GM18870 (cell line): ENCODE results near the gene MRPL24.

Experiments used
- ATAC-seq: cut with Tn5 transposase; IDR thresholded peaks from one replicate; pipeline ENCODE4 v1.9.1; 2021; ENCODE audit warnings: moderate library complexity; ENCODE audit not compliant: unreplicated experiment

The MRPL24 gene

GRCh38 chr1:156744786-156745419 lies 4.0 kb upstream of the MRPL24 start:
- no peak for ATAC-seq

DNA sequence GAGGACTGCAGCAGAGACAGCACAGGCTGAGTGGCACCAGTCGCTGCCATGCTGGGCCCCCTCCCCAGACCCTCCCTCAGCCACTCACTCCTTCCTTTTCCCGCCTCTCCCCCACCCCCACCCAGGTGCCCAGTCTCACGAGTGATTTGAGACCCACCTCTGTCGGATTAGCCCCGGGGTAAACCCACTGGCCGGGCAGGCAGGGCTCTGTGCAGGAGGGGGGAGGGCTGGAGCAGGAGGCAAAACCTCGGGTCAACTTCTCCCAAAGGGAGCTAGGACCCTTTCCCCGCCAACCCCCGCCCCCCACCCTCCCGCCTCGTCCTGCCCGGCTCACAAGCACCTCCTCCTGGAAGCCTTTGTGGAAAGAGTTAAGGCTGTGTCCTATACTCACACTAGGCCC lies 3.5 kb upstream of the MRPL24 start:
- no peak for ATAC-seq

DNA sequence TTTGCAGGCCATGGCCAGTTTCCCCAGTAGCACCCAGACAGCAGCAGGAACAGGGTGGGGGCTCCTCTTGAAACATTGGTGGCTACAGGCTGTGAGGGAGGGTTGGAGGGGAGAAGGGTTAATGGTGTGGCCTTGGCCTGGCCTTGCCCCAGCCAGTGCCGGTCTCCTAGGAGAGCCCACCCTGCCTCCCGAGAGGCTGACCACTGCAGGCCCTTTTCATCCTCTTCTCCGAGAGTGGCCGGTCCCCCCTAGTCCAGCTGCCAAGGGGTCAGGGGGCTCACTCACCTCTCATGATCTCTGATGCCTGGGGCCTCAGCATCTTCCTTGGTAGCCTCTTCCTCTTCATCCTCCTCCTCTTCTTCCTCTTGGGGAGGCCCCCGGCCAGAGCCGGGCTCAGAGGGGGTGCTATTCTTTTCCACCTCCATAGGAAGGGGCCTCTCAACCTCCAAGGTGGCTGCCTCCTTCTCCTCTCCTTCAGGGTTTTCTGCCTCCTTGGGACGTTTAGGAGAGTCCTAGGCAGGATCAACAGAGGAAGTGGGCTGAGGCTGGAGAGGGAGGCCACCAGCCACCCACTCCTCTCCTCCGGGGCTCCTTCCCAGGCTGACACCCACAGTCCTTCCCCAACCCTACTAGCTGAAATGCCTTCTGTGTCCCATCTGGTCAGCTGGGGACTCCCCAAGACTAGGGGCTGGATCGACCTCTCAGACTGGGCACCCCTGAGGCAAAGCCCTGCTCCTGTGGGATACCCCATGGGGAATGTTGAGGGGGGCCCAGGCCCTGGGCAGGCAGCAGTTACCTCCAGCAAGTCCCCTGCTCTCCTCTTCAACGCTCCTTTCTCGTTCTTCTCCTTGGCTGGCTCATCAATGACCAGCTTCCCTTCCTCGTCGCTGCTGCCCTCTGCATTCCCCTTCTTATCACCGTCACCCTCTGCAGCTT lies 2.7 kb upstream of the MRPL24 start:
- no peak for ATAC-seq

DNA sequence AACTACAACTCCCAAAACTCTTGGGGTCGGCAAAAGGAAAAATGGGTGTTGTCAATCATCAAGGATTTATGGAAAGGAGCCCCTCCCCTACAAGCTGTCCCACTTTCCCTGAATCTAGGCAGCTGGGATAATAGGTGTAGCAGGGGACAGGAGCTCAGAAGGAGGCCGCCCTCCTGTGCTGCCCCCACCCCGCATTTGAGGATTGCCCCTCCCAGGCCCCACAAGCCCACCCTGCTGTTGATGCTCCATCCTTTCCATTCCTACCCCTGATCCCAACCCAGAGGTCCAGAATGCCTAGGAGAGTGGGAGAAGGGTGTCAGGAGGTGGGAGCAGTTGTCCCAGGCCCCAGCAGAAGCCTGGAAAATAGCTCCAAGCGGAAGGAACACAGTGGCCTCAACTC lies 1.9 kb upstream of the MRPL24 start:
- ATAC-seq: no peak

- ATAC-seq: no peak
Observed at GRCh38 chr1:156742017-156742416, 1.1 kb upstream of the MRPL24 start.

GRCh38 chr1:156741481-156741983 lies 644 bp upstream of the MRPL24 start:
- ATAC-seq: no peak

DNA sequence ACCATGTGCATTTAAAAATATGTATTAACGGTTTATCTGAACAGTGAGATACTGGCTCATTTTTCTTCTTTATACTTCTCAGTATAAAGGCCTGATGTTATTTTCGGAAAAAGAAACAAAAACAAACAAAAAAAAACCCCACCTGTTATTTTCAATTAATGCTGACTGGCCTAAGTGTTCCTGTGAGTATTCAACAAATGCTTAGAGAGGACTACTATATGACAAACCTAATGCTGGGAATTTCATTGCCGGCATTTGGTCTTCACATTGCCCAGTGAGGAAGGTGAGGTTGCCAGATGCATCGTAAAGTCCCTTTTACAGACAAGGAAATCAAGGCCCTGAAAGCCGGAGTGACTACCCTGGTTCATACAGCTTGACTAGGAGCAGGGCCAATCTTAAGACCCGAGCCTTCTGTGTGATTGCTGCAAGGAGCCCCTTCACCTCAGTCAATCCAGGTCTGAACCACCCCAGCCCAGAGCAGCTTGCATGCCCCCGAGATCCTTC lies 599 bp downstream of the MRPL24 start:
- peak; percentile 1 for ATAC-seq

GRCh38 chr1:156738916-156739315 lies 2.0 kb downstream of the MRPL24 start:
- ATAC-seq: no peak

DNA sequence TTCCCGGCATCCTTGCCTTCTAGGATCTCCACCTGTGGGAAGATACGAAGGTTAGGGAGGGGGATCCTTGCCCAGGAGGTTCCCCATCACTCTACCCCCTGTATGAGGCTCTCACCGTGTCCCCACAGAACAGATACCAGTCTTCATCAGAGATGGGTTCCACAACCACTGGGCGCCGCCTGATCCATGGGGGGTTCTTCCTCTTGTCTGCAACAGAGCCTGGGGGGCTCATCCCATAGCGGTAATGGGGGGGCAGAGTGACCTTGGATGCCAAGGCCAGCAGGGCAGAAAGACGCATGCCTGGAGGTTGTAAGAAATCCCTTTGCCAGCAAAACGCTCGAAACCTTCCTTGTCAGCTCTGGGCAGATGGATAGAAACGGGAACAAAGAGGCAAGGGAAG lies 2.5 kb downstream of the MRPL24 start:
- ATAC-seq: no peak

- ATAC-seq: no peak
Observed at GRCh38 chr1:156733989-156734584, 6.8 kb downstream of the MRPL24 start.

- peak; percentile 79 for ATAC-seq
Observed at GRCh38 chr1:156728599-156729462, 12.1 kb downstream of the MRPL24 start, which contains the start of gene ISG20L2. Gene ISG20L2, minus strand, starts transcription at chr1:156728766. Its CDS starts 1,114 bp downstream, at chr1:156727652.

GRCh38 chr1:156727926-156728598 lies 12.8 kb downstream of the MRPL24 start, which contains the start of gene METTL25B:
Gene METTL25B, plus strand, starts transcription at chr1:156728469. Its CDS starts 636 bp downstream, at chr1:156729105.
- ATAC-seq: peak; percentile 30

- ATAC-seq: no peak
Observed at GRCh38 chr1:156727492-156727891, 13.4 kb downstream of the MRPL24 start.

DNA sequence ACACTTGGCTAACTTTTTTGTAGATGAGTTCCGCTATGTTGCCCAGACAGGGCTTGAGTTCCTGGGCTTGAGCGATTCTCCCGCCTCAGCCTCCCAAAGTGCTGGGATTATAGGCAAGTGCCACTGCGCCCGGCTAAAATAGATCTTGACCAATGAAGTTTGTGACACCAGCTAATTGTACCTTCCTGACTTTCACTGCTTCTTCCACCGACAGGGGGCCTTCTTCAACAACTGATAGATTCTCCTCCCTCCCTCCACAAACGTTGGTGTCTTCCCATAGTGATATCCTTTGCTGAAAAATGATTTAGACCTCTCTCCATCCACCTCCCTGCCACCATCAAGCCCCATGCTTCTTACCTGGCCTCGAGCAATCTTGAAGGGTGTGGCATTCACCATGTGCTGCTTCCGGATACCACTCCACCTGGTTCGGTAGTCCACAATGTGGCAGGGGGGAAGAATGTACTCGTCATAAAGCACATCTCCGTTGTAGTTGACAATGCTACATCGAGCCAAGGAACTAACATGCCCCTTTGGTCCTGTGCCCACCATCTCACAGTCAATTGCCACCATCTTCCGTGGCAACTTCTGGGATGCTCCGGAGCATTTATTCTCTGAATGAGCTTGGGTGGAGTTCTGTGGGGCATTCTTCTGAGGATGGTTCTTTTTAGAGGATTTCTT lies 14.2 kb downstream of the MRPL24 start:
- no peak for ATAC-seq

GRCh38 chr1:156725683-156726280 lies 15.1 kb downstream of the MRPL24 start:
- ATAC-seq: no peak

- no peak for ATAC-seq
Observed at GRCh38 chr1:156721535-156721934, 19.4 kb downstream of the MRPL24 start.

- ATAC-seq: no peak
Observed at GRCh38 chr1:156721131-156721530, 19.8 kb downstream of the MRPL24 start.

DNA sequence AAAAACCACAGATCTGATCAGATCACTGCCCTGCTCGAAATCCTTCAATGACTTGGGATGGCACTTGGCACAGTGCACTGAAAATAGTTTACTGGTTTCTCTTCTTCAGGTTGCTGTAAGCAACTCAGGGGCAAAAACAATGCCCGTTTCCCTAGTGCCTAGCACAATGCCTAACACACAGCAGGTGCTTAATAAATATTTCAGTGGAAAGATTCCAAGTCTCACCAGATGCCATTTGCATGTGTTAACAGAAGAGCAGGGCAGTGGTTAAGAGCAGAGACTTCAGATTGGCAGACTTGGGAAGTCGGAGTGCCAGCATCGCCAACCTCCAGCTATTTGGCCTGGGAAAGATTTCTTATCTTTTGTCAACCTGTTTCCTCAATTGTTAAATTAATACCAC lies 23.5 kb downstream of the MRPL24 start:
- no peak for ATAC-seq

GRCh38 chr1:156714830-156715229 lies 26.1 kb downstream of the MRPL24 start:
- ATAC-seq: no peak
